Measurements from ENCODE around the gene FOXP4. TPM values are rescaled to one million over a fixed set of nuclear protein-coding genes. Genes with fewer than 3 reads are reported as not detected.
A peak's percentile ranks its signal among the peaks of the same experiment; 100 is the strongest.

Gene FOXP4
- total and polyA plus RNA-seq, 4 donors, result 2.5 to 16.0 (median 4.3) TPM

- no peak for TF ChIP-seq NR2F2 (IDR thresholded peaks at IDR 0.05)
- TF ChIP-seq RXRA (IDR thresholded peaks at IDR 0.05), result no peak
- no peak for TF ChIP-seq YY1 (IDR thresholded peaks at IDR 0.05)
- no peak for TF ChIP-seq GABPA (IDR thresholded peaks at IDR 0.05 in 1 of 2, conservative IDR thresholded peaks at IDR 0.05 in 1 of 2)
- TF ChIP-seq CTCF (IDR thresholded peaks at IDR 0.05; ENCODE audit: low read depth, low read length, missing input control), result no peak
- no peak for TF ChIP-seq REST (IDR thresholded peaks at IDR 0.05)
- no peak for TF ChIP-seq JUND (IDR thresholded peaks at IDR 0.05)
- no peak for TF ChIP-seq RAD21 (IDR thresholded peaks at IDR 0.05)
- no peak for TF ChIP-seq EGR1 (IDR thresholded peaks at IDR 0.05; ENCODE audit: low read depth in 2 of 2)
- TF ChIP-seq SP1 (IDR thresholded peaks at IDR 0.05), result no peak
- no peak for TF ChIP-seq HNF4A (conservative IDR thresholded peaks at IDR 0.05)
- no peak for TF ChIP-seq MAX (IDR thresholded peaks at IDR 0.05)
- TF ChIP-seq TAF1 (conservative IDR thresholded peaks at IDR 0.05), result no peak
- no peak for TF ChIP-seq FOXA1 (IDR thresholded peaks at IDR 0.05)
- no peak for TF ChIP-seq ATF3 (IDR thresholded peaks at IDR 0.05)
- TF ChIP-seq HNF4G (IDR thresholded peaks at IDR 0.05), result no peak
- TF ChIP-seq FOXA2 (IDR thresholded peaks at IDR 0.05), result no peak
- no peak for TF ChIP-seq ZBTB33 (IDR thresholded peaks at IDR 0.05)
- no peak for DNase-seq (ENCODE audit: low spot score)
- WGBS, result 73% methylated on average over 6 of the region's 6 CpGs
- Histone ChIP-seq H3K27me3 (ENCODE audit: control insufficient read depth in 4 of 4, insufficient read depth in 4 of 4, low read length in 3 of 4) (no peaks in the 10 kb centered on the region), H3K4me1 (ENCODE audit: control insufficient read depth in 4 of 4, insufficient read depth in 4 of 4, low read length in 3 of 4) (peaks cover 6 to 40% (median 21%) of the 10 kb centered on the region in 4 donors), H3K4me3 (ENCODE audit: low read depth in 1 of 3, low read length in 3 of 3) (no peak overlapping the region), H3K9ac (ENCODE audit: low read depth in 1 of 2, low read length in 2 of 2) (no peak overlapping the region), H3K36me3 (ENCODE audit: control insufficient read depth in 4 of 4, insufficient read depth in 3 of 4, low read depth in 1 of 4, low read length in 3 of 4) (peaks cover 0 to 12% (median 7%) of the 10 kb centered on the region in 4 donors), H3K27ac (ENCODE audit: low read depth in 1 of 2, low read length in 2 of 2) (peak overlapping the region; percentile 56 to 78), H3K9me3 (ENCODE audit: control insufficient read depth in 4 of 4, low read length in 3 of 4) (no peaks in the 10 kb centered on the region)
These were observed 38.0 kb downstream of the FOXP4 start for GRCh38 chr6:41584205-41584604.

Measured in liver (tissue), 9 donors.